Colonic mucosa (tissue), 4 donors: ENCODE results near the gene MARK2. TPM values are rescaled to one million over a fixed set of nuclear protein-coding genes. Genes with fewer than 3 reads are reported as not detected.
A peak's percentile ranks its signal among the peaks of the same experiment; 100 is the strongest.

Experiments
- DNase-seq: peaks from one replicate; pipeline ENCODE4 v3.0.0-alpha.2; 2020
- H3K27ac ChIP-seq: fragments of 200-600 bp; one replicate; pipeline ENCODE4 v1.8.0; 2021
- H3K27me3 ChIP-seq: fragments of 200-600 bp; one replicate; pipeline ENCODE4 v1.8.0; 2021
- H3K36me3 ChIP-seq: fragments of 200-600 bp; one replicate; pipeline ENCODE4 v1.8.0; 2021
- H3K4me1 ChIP-seq: fragments of 200-600 bp; one replicate; pipeline ENCODE4 v1.8.0; 2021; ENCODE audit warnings: mild to moderate bottlenecking
- H3K4me3 ChIP-seq: fragments of 200-600 bp; one replicate; pipeline ENCODE4 v1.8.0; 2021
- H3K9ac ChIP-seq, 2 donors: one replicate each; pipeline ENCODE4 v1.7.0; 2013; ENCODE audit warnings: control low read depth in 2 of 2, low read depth in 2 of 2, low read length in 2 of 2
- H3K9me3 ChIP-seq: fragments of 200-600 bp; one replicate; pipeline ENCODE4 v1.8.0; 2021
- intact Hi-C: fragments of 100-400 bp; cut with DNase I; formaldehyde crosslinking; loops from one replicate; pipeline ENCODE4 v1.14.1; 2022
- total RNA-seq, 2 donors: library from RNA; stranded (reverse); fragmentation: NEBNext Ultra II Directional in 1 of 2; extraction: Animal tissue kit (Norgen Biotek cat#: 25700) in 1 of 2; gene quantifications; one replicate each; pipeline ENCODE4 v1.2.1, GENCODE V29; 2021
- TF ChIP-seq, protein P1 (sequence below): fragments of 200-600 bp; IDR thresholded peaks from one replicate; pipeline ENCODE4 v1.8.0; 2022; ENCODE audit warnings: antibody characterized with exemption, mild to moderate bottlenecking
- donor health status: healthy.
- donor health status: DM: no; HTN: no; CAD: no.
- donor health status: DM: no; HTN: no; CAD: no.

The MARK2 gene
- total RNA-seq, 2 donors from 2014 or later: 86.8 to 96.8 TPM

- intact Hi-C loops: no loop called here
- H3K36me3 ChIP-seq: no peaks in the 10 kb centered on the region
- H3K27ac ChIP-seq: peak overlapping the region; percentile 43
- no peaks in the 10 kb centered on the region for H3K9me3 ChIP-seq
- peak; percentile 51 for DNase-seq
- H3K27me3 ChIP-seq: no peaks in the 10 kb centered on the region
- peak overlapping the region in 1 of 2 donors; percentile 63 for H3K9ac ChIP-seq
- peaks cover 25% of the 10 kb centered on the region for H3K4me1 ChIP-seq
- TF ChIP-seq, protein P1, sequence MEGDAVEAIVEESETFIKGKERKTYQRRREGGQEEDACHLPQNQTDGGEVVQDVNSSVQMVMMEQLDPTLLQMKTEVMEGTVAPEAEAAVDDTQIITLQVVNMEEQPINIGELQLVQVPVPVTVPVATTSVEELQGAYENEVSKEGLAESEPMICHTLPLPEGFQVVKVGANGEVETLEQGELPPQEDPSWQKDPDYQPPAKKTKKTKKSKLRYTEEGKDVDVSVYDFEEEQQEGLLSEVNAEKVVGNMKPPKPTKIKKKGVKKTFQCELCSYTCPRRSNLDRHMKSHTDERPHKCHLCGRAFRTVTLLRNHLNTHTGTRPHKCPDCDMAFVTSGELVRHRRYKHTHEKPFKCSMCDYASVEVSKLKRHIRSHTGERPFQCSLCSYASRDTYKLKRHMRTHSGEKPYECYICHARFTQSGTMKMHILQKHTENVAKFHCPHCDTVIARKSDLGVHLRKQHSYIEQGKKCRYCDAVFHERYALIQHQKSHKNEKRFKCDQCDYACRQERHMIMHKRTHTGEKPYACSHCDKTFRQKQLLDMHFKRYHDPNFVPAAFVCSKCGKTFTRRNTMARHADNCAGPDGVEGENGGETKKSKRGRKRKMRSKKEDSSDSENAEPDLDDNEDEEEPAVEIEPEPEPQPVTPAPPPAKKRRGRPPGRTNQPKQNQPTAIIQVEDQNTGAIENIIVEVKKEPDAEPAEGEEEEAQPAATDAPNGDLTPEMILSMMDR: no peak
- no peak overlapping the region for H3K4me3 ChIP-seq
These were observed 45.5 kb downstream of the MARK2 start for GRCh38 chr11:63884196-63884932.

DNA sequence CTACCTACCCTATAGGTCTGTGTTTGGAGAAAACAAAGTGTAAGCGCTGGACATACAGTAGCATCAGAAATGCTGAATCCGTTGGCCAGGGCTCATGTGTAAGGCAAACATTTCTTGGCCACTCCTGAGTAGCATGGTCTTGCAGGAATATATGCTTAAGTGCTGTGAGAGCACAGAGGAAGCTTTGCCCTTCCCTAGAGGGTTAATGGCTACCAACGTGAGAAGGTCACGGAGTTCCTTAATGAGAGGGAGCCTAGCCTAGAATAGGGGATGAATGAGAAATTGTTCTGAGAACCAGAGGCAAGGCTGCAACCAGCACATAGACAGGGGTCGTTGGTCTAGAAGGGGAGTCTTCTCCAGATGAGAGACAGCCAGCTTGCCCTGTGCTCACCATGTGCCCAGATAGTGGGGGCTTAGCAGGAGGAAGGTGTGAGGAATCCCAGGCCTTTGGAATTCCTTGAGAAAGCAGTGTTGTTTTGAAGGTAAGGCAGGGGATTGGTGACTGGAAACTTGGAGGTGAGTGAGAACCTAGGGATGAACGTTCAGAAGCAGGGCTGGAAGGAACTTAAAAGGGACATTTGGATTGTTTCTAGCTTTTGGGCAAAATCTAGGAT, 48.6 kb downstream of the MARK2 start:
- Histone ChIP-seq H3K4me1 (peaks cover 27% of the 10 kb centered on the region), H3K36me3 (no peaks in the 10 kb centered on the region), H3K27me3 (no peaks in the 10 kb centered on the region), H3K9me3 (no peaks in the 10 kb centered on the region), H3K4me3 (no peak overlapping the region), H3K9ac (peak overlapping the region; percentile 51 to 97), H3K27ac (peak overlapping the region; percentile 95)
- TF ChIP-seq, protein P1: no peak
- intact Hi-C loops: no loop called here
- no peak for DNase-seq

GRCh38 chr11:63888170-63889086, 49.5 kb downstream of the MARK2 start:
- no peaks in the 10 kb centered on the region for H3K27me3 ChIP-seq

GRCh38 chr11:63889344-63889743, 50.4 kb downstream of the MARK2 start:
- peaks cover 22% of the 10 kb centered on the region for H3K4me1 ChIP-seq
- H3K9me3 ChIP-seq: no peaks in the 10 kb centered on the region
- no peaks in the 10 kb centered on the region for H3K36me3 ChIP-seq
- no peaks in the 10 kb centered on the region for H3K27me3 ChIP-seq
- TF ChIP-seq, protein P1: no peak
- intact Hi-C loops: no loop called here
- peak; percentile 78 for DNase-seq
- peak overlapping the region; percentile 95 for H3K27ac ChIP-seq
- peak overlapping the region; percentile 33 for H3K4me3 ChIP-seq
- H3K9ac ChIP-seq: peak overlapping the region; percentile 73 to 97

More at GRCh38 chr11:63888170-63889086, 49.5 kb downstream of the MARK2 start:
- peak; percentile 90 for DNase-seq
- H3K27ac ChIP-seq: peak overlapping the region; percentile 95
- TF ChIP-seq, protein P1: no peak
- H3K4me3 ChIP-seq: peak overlapping the region; percentile 33
- intact Hi-C loops: no loop called here
- peaks cover 27% of the 10 kb centered on the region for H3K4me1 ChIP-seq
- H3K36me3 ChIP-seq: no peaks in the 10 kb centered on the region
- H3K9ac ChIP-seq: peak overlapping the region; percentile 73 to 97
- no peaks in the 10 kb centered on the region for H3K9me3 ChIP-seq

GRCh38 chr11:63890368-63890767, 51.5 kb downstream of the MARK2 start:
- TF ChIP-seq, protein P1: no peak
- peak overlapping the region; percentile 33 for H3K4me3 ChIP-seq
- intact Hi-C loops: no loop called here
- peak overlapping the region in 1 of 2 donors; percentile 97 for H3K9ac ChIP-seq
- no peak overlapping the region for H3K27ac ChIP-seq
- peaks cover 22% of the 10 kb centered on the region for H3K4me1 ChIP-seq
- no peaks in the 10 kb centered on the region for H3K36me3 ChIP-seq
- no peaks in the 10 kb centered on the region for H3K27me3 ChIP-seq
- H3K9me3 ChIP-seq: no peaks in the 10 kb centered on the region
- DNase-seq: no peak
